SK-N-MC (cell line): ENCODE data around the gene TPM1.

Experiments used
- EZH2 ChIP-seq: fragments of 200-600 bp; sonication (generic); IDR thresholded peaks from one replicate; pipeline ENCODE4 v1.6.1; 2017; ENCODE audit warnings: antibody characterized with exemption
- FOXP2 ChIP-seq: optimal IDR thresholded peaks from 2 replicates; pipeline ENCODE3; 2011; ENCODE audit warnings: mild to moderate bottlenecking, moderate library complexity; ENCODE audit not compliant: insufficient read depth; ENCODE audit errors: extremely low read length, control extremely low read depth
- POLR2AphosphoS5 ChIP-seq: IDR thresholded peaks from 2 replicates; pipeline ENCODE4 v1.6.1; 2012; ENCODE audit warnings: mild to moderate bottlenecking, low read depth, low read length, borderline replicate concordance

- TF ChIP-seq POLR2AphosphoS5 (no peak), EZH2 (no peak), FOXP2 (no peak)
Observed at GRCh38 chr15:63040509-63040908, 2.0 kb upstream of the TPM1 start.
